Measurements from ENCODE around the gene SNCA. TPM values are rescaled to one million over a fixed set of nuclear protein-coding genes. Genes with fewer than 3 reads are reported as not detected.

Gene SNCA
- total RNA-seq, 1 experiment from 2014 or later, result 6.0 TPM

DNA sequence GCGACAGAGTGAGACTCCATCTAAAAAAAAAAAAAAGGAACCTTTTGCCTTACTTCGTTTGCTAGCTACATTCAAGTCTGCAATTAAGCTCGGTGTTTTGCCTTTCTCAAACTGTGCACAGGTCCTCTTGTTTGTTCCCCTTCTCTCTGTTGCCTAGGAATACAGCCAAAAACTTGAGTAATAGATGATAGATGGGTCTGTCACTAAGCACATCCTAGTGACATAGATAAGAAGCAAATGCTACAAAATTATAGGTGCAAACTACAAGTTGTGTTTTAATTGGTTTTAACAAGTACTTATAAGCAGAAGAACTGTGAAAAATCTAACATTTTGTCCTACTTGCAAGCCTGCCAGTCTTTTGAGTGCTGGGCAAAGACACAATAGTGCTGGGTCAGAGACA is 95.2 kb downstream of the SNCA start:
- no TSS peak for BruUV-seq (replicated peaks)
- no peak for DNase-seq (ENCODE audit: low read depth, low spot score)
- in situ Hi-C loops (cut with HindIII; ENCODE audit: low pct_unique_long_range_greater_than_20kb, low sequenced_read_pairs), result no loop called here
- POLR2A ChIA-PET, result no interaction called here
- H3K27me3 ChIP-seq (ENCODE audit: control insufficient read depth, insufficient read depth, low read length), result no peaks in the 10 kb centered on the region
- TF ChIP-seq POLR2AphosphoS5 (IDR thresholded peaks at IDR 0.05; ENCODE audit: low read depth, low read length) (no peak), SIN3A (IDR thresholded peaks at IDR 0.05; ENCODE audit: borderline replicate concordance, insufficient read depth, low read depth, low read length) (no peak), REST (IDR thresholded peaks at IDR 0.05; ENCODE audit: insufficient read depth in 1 of 2, low read depth in 2 of 2, low read length in 1 of 2) (no peak), TCF7L2 (IDR thresholded peaks at IDR 0.05; ENCODE audit: low read depth, low read length) (no peak)
- intact Hi-C loops (cut with micrococcal nuclease; ENCODE audit: unreplicated experiment), result no loop called here
- no peaks in the 10 kb centered on the region for H3K9me3 ChIP-seq (ENCODE audit: control insufficient read depth, insufficient read depth, low read depth, low read length)
- CTCF ChIA-PET, result no interaction called here
- ATAC-seq, result no peak
- H3K4me3 ChIP-seq (ENCODE audit: low read depth in 2 of 2, low read length in 2 of 2), result no peak overlapping the region
- H3K4me1 ChIP-seq (ENCODE audit: control insufficient read depth, insufficient read depth, low read length), result no peaks in the 10 kb centered on the region
- no peak overlapping the region for H3K27ac ChIP-seq (ENCODE audit: low read length)
- no peaks in the 10 kb centered on the region for H3K36me3 ChIP-seq (ENCODE audit: control insufficient read depth, insufficient read depth, low read length)

DNA sequence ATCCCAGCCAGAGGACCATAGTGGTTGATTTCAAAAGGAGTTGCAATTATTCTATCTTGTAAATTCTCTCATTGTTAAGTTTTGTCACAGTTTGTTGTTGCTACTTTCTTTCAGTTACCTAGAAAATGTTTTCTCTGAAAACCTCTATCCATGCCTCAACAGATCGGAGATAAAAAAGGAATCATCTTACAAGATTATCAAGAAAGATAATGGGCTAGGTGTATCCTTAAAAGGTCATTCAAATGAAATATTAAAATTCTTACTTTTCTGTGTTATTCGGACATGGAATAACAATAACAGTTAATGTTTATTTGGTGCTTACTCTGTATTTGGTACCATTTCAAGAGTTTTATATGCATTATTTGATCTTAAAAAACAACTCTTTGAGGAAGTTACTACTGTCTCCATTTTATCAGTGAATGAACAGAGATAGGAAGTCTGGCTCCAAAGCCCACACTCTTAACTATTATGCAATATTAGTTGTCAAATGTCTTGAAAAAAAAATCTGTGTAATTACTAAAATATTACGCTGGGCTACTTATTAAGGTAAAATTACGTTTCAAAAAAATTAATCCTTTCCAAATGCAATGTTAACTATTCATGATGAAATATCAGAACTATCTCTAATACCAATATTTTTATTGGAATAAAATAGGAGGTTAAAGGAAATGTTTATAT is 97.5 kb downstream of the SNCA start:
- Histone ChIP-seq H3K9me3 (ENCODE audit: control insufficient read depth, insufficient read depth, low read depth, low read length) (no peaks in the 10 kb centered on the region), H3K27ac (ENCODE audit: low read length) (no peak overlapping the region), H3K4me3 (ENCODE audit: low read depth in 2 of 2, low read length in 2 of 2) (no peak overlapping the region), H3K4me1 (ENCODE audit: control insufficient read depth, insufficient read depth, low read length) (no peaks in the 10 kb centered on the region), H3K36me3 (ENCODE audit: control insufficient read depth, insufficient read depth, low read length) (no peaks in the 10 kb centered on the region), H3K27me3 (ENCODE audit: control insufficient read depth, insufficient read depth, low read length) (no peaks in the 10 kb centered on the region)
- ChIA-PET POLR2A (no interaction called here), CTCF (no interaction called here)
- ATAC-seq (no peak), DNase-seq (ENCODE audit: low read depth, low spot score) (no peak)
- BruUV-seq (replicated peaks), result no TSS peak
- intact Hi-C loops (cut with micrococcal nuclease; ENCODE audit: unreplicated experiment), result no loop called here
- TF ChIP-seq, protein P1, sequence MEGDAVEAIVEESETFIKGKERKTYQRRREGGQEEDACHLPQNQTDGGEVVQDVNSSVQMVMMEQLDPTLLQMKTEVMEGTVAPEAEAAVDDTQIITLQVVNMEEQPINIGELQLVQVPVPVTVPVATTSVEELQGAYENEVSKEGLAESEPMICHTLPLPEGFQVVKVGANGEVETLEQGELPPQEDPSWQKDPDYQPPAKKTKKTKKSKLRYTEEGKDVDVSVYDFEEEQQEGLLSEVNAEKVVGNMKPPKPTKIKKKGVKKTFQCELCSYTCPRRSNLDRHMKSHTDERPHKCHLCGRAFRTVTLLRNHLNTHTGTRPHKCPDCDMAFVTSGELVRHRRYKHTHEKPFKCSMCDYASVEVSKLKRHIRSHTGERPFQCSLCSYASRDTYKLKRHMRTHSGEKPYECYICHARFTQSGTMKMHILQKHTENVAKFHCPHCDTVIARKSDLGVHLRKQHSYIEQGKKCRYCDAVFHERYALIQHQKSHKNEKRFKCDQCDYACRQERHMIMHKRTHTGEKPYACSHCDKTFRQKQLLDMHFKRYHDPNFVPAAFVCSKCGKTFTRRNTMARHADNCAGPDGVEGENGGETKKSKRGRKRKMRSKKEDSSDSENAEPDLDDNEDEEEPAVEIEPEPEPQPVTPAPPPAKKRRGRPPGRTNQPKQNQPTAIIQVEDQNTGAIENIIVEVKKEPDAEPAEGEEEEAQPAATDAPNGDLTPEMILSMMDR (IDR thresholded peaks at IDR 0.05), result no peak
- in situ Hi-C loops (cut with HindIII; ENCODE audit: low pct_unique_long_range_greater_than_20kb, low sequenced_read_pairs), result no loop called here

- no peak for TF ChIP-seq REST (IDR thresholded peaks at IDR 0.05; ENCODE audit: insufficient read depth in 1 of 2, low read depth in 2 of 2, low read length in 1 of 2)
- no peak for TF ChIP-seq POLR2AphosphoS5 (IDR thresholded peaks at IDR 0.05; ENCODE audit: low read depth, low read length)
- TF ChIP-seq SIN3A (IDR thresholded peaks at IDR 0.05; ENCODE audit: borderline replicate concordance, insufficient read depth, low read depth, low read length), result no peak
- Histone ChIP-seq H3K4me1 (ENCODE audit: control insufficient read depth, insufficient read depth, low read length) (no peaks in the 10 kb centered on the region), H3K27ac (ENCODE audit: low read length) (no peak overlapping the region), H3K9me3 (ENCODE audit: control insufficient read depth, insufficient read depth, low read depth, low read length) (no peaks in the 10 kb centered on the region), H3K4me3 (ENCODE audit: low read depth in 2 of 2, low read length in 2 of 2) (no peak overlapping the region), H3K36me3 (ENCODE audit: control insufficient read depth, insufficient read depth, low read length) (no peaks in the 10 kb centered on the region), H3K27me3 (ENCODE audit: control insufficient read depth, insufficient read depth, low read length) (no peaks in the 10 kb centered on the region)
- intact Hi-C loops (cut with micrococcal nuclease; ENCODE audit: unreplicated experiment) (no loop called here), in situ Hi-C loops (cut with HindIII; ENCODE audit: low pct_unique_long_range_greater_than_20kb, low sequenced_read_pairs) (no loop called here)
- BruUV-seq (replicated peaks), result no TSS peak
- no peak for ATAC-seq
- DNase-seq (ENCODE audit: low read depth, low spot score), result no peak
- POLR2A ChIA-PET, result no interaction called here
- CTCF ChIA-PET, result no interaction called here
Observed at GRCh38 chr4:89737888-89738287, 99.1 kb downstream of the SNCA start.

Data from Panc1 (cell line).